Adrenal gland (tissue), 5 donors: ENCODE results near the gene ENDOV.

Experiments
- POLR2A ChIP-seq, 2 donors: fragments of 450-650 bp; IDR thresholded peaks; one replicate each; pipeline ENCODE4 v1.6.1; 2017; ENCODE audit warnings: antibody characterized with exemption in 2 of 2, mild to moderate bottlenecking in 2 of 2, moderate library complexity in 1 of 2
- TF ChIP-seq, protein P1 (sequence below), 6 experiments: fragments of 450-650 bp in 4 of 6; fragments of 200-600 bp in 2 of 6; sonication (generic) in 1 of 6; IDR thresholded peaks; 1 replicate in 5 of 6; 2 replicates in 1 of 6; pipeline versions ENCODE4 v1.5.1 to v1.8.0; 2016 to 2021; ENCODE audit warnings: antibody characterized with exemption in 6 of 6, mild to moderate bottlenecking in 2 of 6, moderate library complexity in 1 of 6
- donor health status: DM: no; HTN: no; CAD: no.

DNA sequence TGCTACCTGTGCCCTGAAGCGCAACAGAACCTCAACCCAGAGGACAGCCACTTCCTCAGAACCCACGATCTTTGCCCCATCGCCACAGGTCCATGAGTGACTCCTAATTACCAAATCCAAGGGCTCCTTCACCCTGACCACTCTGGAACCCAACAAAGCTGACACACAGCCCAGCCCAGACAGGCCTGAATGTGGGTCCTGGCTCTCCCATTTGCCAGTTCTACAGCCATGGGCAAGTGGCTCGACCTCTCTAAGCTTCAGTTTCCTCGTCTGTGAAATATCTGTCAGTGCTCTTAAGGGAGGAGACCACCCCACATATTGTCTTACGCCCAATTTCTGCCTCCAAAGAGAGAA is 18.0 kb upstream of the ENDOV start:
- TF ChIP-seq, protein P1, sequence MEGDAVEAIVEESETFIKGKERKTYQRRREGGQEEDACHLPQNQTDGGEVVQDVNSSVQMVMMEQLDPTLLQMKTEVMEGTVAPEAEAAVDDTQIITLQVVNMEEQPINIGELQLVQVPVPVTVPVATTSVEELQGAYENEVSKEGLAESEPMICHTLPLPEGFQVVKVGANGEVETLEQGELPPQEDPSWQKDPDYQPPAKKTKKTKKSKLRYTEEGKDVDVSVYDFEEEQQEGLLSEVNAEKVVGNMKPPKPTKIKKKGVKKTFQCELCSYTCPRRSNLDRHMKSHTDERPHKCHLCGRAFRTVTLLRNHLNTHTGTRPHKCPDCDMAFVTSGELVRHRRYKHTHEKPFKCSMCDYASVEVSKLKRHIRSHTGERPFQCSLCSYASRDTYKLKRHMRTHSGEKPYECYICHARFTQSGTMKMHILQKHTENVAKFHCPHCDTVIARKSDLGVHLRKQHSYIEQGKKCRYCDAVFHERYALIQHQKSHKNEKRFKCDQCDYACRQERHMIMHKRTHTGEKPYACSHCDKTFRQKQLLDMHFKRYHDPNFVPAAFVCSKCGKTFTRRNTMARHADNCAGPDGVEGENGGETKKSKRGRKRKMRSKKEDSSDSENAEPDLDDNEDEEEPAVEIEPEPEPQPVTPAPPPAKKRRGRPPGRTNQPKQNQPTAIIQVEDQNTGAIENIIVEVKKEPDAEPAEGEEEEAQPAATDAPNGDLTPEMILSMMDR (IDR thresholded peaks at IDR 0.05) = no peak
- TF ChIP-seq POLR2A (IDR thresholded peaks at IDR 0.05) = no peak
